ENCODE measurements around the gene TRIM15.

Gene TRIM15

DNA sequence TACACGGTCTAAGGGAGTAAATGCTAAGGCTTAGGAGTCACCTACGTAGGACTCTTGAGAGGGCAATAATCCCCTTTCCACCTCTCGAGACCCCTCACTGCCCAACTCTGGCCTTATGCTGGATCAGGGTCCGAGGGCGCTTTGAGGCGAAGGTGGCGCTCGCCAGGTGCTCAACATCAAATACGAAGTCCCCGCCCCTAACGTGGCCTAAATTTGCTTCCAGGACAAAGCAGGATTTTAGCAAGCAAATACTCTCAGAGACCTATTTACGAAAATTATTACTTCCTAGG is 50.3 kb downstream of the TRIM15 start:
- Histone ChIP-seq H3K4me3 (replicated peaks; ENCODE audit: insufficient read depth, low read length) (peak overlapping the region; percentile 67), H3K27ac (replicated peaks) (peak overlapping the region; percentile 79), H3K27me3 (ENCODE audit: insufficient read depth, poor library complexity, severe bottlenecking) (no peaks in the 10 kb centered on the region)
- TF ChIP-seq, protein P1, sequence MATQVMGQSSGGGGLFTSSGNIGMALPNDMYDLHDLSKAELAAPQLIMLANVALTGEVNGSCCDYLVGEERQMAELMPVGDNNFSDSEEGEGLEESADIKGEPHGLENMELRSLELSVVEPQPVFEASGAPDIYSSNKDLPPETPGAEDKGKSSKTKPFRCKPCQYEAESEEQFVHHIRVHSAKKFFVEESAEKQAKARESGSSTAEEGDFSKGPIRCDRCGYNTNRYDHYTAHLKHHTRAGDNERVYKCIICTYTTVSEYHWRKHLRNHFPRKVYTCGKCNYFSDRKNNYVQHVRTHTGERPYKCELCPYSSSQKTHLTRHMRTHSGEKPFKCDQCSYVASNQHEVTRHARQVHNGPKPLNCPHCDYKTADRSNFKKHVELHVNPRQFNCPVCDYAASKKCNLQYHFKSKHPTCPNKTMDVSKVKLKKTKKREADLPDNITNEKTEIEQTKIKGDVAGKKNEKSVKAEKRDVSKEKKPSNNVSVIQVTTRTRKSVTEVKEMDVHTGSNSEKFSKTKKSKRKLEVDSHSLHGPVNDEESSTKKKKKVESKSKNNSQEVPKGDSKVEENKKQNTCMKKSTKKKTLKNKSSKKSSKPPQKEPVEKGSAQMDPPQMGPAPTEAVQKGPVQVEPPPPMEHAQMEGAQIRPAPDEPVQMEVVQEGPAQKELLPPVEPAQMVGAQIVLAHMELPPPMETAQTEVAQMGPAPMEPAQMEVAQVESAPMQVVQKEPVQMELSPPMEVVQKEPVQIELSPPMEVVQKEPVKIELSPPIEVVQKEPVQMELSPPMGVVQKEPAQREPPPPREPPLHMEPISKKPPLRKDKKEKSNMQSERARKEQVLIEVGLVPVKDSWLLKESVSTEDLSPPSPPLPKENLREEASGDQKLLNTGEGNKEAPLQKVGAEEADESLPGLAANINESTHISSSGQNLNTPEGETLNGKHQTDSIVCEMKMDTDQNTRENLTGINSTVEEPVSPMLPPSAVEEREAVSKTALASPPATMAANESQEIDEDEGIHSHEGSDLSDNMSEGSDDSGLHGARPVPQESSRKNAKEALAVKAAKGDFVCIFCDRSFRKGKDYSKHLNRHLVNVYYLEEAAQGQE (IDR thresholded peaks at IDR 0.05; ENCODE audit: insufficient replicate concordance, low read depth), result peak; percentile 2
- TF ChIP-seq SPI1 (IDR thresholded peaks at IDR 0.05; ENCODE audit: borderline replicate concordance, low read depth), result no peak
- no peak for DNase-seq (ENCODE audit: low read depth in 1 of 2, low spot score in 1 of 2)

GRCh38 chr6:30213957-30214656 is 50.8 kb downstream of the TRIM15 start:
- peak; percentile 60 to 72 for DNase-seq (ENCODE audit: low read depth in 1 of 2, low spot score in 1 of 2)
- Histone ChIP-seq H3K27me3 (ENCODE audit: insufficient read depth, poor library complexity, severe bottlenecking) (no peaks in the 10 kb centered on the region), H3K27ac (replicated peaks) (peak overlapping the region; percentile 79), H3K4me3 (replicated peaks; ENCODE audit: insufficient read depth, low read length) (peak overlapping the region; percentile 67)
- TF ChIP-seq GABPA (IDR thresholded peaks at IDR 0.05; ENCODE audit: low read depth), result 0 out of 2 replicates have a peak, but pooled peaks have one; percentile 21
- TF ChIP-seq POLR2AphosphoS5 (IDR thresholded peaks at IDR 0.05; ENCODE audit: low read depth), result peak; percentile 68; the same call in 1 of the 2 replicates
- TF ChIP-seq, protein P1 (IDR thresholded peaks at IDR 0.05; ENCODE audit: insufficient replicate concordance, low read depth), result no peak

- H3K27ac ChIP-seq (replicated peaks), result no peak overlapping the region
- TF ChIP-seq, protein P1 (IDR thresholded peaks at IDR 0.05; ENCODE audit: insufficient replicate concordance, low read depth), result no peak
- TF ChIP-seq POLR2AphosphoS5 (IDR thresholded peaks at IDR 0.05; ENCODE audit: low read depth), result no peak
- no peak for TF ChIP-seq SPI1 (IDR thresholded peaks at IDR 0.05; ENCODE audit: borderline replicate concordance, low read depth)
- TF ChIP-seq, protein P2, sequence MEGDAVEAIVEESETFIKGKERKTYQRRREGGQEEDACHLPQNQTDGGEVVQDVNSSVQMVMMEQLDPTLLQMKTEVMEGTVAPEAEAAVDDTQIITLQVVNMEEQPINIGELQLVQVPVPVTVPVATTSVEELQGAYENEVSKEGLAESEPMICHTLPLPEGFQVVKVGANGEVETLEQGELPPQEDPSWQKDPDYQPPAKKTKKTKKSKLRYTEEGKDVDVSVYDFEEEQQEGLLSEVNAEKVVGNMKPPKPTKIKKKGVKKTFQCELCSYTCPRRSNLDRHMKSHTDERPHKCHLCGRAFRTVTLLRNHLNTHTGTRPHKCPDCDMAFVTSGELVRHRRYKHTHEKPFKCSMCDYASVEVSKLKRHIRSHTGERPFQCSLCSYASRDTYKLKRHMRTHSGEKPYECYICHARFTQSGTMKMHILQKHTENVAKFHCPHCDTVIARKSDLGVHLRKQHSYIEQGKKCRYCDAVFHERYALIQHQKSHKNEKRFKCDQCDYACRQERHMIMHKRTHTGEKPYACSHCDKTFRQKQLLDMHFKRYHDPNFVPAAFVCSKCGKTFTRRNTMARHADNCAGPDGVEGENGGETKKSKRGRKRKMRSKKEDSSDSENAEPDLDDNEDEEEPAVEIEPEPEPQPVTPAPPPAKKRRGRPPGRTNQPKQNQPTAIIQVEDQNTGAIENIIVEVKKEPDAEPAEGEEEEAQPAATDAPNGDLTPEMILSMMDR (IDR thresholded peaks at IDR 0.05; ENCODE audit: insufficient read depth, low read length), result no peak
- TF ChIP-seq GABPA (IDR thresholded peaks at IDR 0.05; ENCODE audit: low read depth), result no peak
- peak overlapping the region; percentile 67 for H3K4me3 ChIP-seq (replicated peaks; ENCODE audit: insufficient read depth, low read length)
- no peak for DNase-seq (ENCODE audit: low read depth in 1 of 2, low spot score in 1 of 2)
- H3K27me3 ChIP-seq (ENCODE audit: insufficient read depth, poor library complexity, severe bottlenecking), result no peaks in the 10 kb centered on the region
Observed at GRCh38 chr6:30214657-30214982, 51.3 kb downstream of the TRIM15 start.

GRCh38 chr6:30216096-30216495 is 52.8 kb downstream of the TRIM15 start:
- no peak for DNase-seq (ENCODE audit: low read depth in 1 of 2, low spot score in 1 of 2)
- Histone ChIP-seq H3K4me3 (replicated peaks; ENCODE audit: insufficient read depth, low read length) (no peak overlapping the region), H3K27me3 (ENCODE audit: insufficient read depth, poor library complexity, severe bottlenecking) (no peaks in the 10 kb centered on the region), H3K27ac (replicated peaks) (no peak overlapping the region)
- no peak for TF ChIP-seq POLR2AphosphoS5 (IDR thresholded peaks at IDR 0.05; ENCODE audit: low read depth)
- TF ChIP-seq, protein P2 (IDR thresholded peaks at IDR 0.05; ENCODE audit: insufficient read depth, low read length), result no peak
- TF ChIP-seq, protein P1 (IDR thresholded peaks at IDR 0.05; ENCODE audit: insufficient replicate concordance, low read depth), result no peak

Measured in HL-60 (cell line).